WERI-Rb-1 (cell line): ENCODE measurements around the gene GABBR1.

ENCODE experiments used
- DNase-seq: peaks from one replicate; pipeline ENCODE4 v3.0.0-alpha.2; 2020
- H3K27ac ChIP-seq: fragments of 250-450 bp; sonication (Bioruptor Pico); 2 replicates; pipeline ENCODE4 v1.5.1; 2020; ENCODE audit warnings: mild to moderate bottlenecking, moderate library complexity
- H3K27me3 ChIP-seq: fragments of 250-450 bp; sonication (Bioruptor Pico); 2 replicates; pipeline ENCODE4 v1.5.1; 2021; ENCODE audit warnings: mild to moderate bottlenecking, low read depth, moderate library complexity; ENCODE audit not compliant: insufficient read depth, severe bottlenecking
- H3K36me3 ChIP-seq: fragments of 250-450 bp; sonication (Bioruptor Pico); 2 replicates; pipeline ENCODE4 v1.5.1; 2020; ENCODE audit warnings: mild to moderate bottlenecking, moderate library complexity
- H3K4me3 ChIP-seq: 2 replicates; pipeline ENCODE4 v1.5.1; 2011; ENCODE audit warnings: low read depth, mild to moderate bottlenecking, control low read depth, low read length
- H3K9me3 ChIP-seq: fragments of 250-450 bp; sonication (Bioruptor Pico); 2 replicates; pipeline ENCODE4 v1.5.1; 2021; ENCODE audit warnings: mild to moderate bottlenecking, moderate library complexity; ENCODE audit not compliant: severe bottlenecking
- TF ChIP-seq, protein P1 (sequence below): IDR thresholded peaks from 2 replicates; pipeline ENCODE4 v1.5.1; 2011; ENCODE audit warnings: low read depth, mild to moderate bottlenecking, control low read depth, inconsistent platforms, low read length

GABBR1 gene

DNA sequence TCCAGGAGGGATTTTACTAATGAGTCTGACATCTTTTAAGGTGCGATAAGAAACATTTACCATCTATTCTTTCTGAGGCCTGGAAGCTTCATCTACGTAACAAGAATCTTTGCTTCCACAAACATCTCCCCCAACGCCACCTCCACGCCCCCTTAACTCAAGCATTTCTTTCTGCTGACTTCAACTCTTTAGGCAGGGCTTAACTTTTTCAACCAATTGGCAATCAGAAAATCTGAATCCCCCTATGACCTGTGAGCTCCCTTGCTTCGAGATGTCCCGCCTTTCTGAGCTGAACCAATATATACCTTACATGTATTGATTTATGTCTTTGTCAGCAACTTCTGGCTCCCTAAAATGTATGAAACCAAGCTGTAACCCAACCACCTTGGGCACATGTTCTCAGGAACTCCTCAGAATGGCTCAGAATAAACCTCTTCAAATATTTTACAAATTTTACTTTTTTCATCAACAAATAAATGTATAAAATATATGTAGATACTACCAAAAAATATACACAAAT, 36.5 kb downstream of the GABBR1 start:
- TF ChIP-seq, protein P1, sequence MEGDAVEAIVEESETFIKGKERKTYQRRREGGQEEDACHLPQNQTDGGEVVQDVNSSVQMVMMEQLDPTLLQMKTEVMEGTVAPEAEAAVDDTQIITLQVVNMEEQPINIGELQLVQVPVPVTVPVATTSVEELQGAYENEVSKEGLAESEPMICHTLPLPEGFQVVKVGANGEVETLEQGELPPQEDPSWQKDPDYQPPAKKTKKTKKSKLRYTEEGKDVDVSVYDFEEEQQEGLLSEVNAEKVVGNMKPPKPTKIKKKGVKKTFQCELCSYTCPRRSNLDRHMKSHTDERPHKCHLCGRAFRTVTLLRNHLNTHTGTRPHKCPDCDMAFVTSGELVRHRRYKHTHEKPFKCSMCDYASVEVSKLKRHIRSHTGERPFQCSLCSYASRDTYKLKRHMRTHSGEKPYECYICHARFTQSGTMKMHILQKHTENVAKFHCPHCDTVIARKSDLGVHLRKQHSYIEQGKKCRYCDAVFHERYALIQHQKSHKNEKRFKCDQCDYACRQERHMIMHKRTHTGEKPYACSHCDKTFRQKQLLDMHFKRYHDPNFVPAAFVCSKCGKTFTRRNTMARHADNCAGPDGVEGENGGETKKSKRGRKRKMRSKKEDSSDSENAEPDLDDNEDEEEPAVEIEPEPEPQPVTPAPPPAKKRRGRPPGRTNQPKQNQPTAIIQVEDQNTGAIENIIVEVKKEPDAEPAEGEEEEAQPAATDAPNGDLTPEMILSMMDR, result no peak
- peaks cover 6% of the 10 kb centered on the region for H3K36me3 ChIP-seq
- no peak overlapping the region for H3K4me3 ChIP-seq
- no peaks in the 10 kb centered on the region for H3K9me3 ChIP-seq
- no peak for DNase-seq
- no peak overlapping the region for H3K27ac ChIP-seq
- H3K27me3 ChIP-seq, result no peaks in the 10 kb centered on the region

DNA sequence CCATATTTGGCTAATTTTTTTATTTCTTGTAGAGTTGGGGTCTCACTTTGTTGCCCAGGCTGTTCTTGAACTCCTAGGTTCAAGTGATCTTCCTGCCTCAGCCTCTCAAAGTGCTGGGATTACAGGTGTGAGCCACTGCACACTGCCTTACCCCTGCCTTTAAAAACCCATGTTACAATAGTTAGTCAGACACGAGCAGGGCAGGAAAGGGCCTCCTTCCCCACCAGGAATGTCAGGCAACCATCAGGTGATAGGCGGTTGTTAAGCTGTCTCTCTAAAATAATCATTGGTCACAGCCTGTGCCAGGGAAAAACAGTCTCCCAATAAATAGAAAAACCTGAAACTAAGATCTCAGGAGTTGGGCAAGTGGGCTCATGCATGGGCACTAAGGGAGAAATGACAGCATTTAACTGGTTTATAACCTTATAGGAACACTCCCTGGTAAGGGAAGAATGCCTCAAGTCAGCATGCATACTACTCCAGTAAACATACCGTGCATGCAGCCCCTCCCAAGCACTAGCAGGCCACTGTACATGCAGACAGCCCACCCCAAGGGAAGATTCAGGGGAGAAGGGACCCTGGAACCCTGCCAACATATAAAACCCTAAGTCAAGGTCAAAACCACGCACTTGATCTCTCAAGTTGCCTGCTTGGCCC, 39.7 kb downstream of the GABBR1 start:
- H3K4me3 ChIP-seq, result no peak overlapping the region
- TF ChIP-seq, protein P1, result no peak
- no peak for DNase-seq

DNA sequence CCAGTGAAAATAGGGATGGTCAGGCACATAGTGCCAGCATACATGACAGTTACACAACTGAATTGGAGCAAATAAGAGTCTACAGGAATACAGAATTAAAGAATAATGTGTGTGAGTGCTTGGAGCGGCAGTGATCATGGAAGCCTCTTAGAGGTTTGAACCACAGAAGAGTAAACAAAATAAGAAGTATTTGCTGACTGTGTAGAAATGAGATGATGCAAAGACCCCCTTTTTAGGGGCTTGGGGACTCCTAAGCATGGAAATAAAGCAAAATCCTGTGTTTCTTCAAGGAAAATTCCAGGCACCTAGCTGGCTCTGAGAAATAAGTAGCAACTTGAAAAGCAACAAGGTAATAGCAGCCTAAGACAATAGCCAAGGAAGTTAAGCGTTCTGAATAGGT, 41.3 kb downstream of the GABBR1 start:
- Histone ChIP-seq H3K36me3 (no peaks in the 10 kb centered on the region), H3K27me3 (no peaks in the 10 kb centered on the region), H3K4me3 (no peak overlapping the region), H3K9me3 (no peaks in the 10 kb centered on the region), H3K27ac (no peak overlapping the region)
- DNase-seq, result no peak
- TF ChIP-seq, protein P1, result no peak

More for the DNA sequence above, 39.7 kb downstream of the GABBR1 start:
- Histone ChIP-seq H3K36me3 (no peaks in the 10 kb centered on the region), H3K9me3 (no peaks in the 10 kb centered on the region), H3K27me3 (no peaks in the 10 kb centered on the region), H3K27ac (no peak overlapping the region)

DNA sequence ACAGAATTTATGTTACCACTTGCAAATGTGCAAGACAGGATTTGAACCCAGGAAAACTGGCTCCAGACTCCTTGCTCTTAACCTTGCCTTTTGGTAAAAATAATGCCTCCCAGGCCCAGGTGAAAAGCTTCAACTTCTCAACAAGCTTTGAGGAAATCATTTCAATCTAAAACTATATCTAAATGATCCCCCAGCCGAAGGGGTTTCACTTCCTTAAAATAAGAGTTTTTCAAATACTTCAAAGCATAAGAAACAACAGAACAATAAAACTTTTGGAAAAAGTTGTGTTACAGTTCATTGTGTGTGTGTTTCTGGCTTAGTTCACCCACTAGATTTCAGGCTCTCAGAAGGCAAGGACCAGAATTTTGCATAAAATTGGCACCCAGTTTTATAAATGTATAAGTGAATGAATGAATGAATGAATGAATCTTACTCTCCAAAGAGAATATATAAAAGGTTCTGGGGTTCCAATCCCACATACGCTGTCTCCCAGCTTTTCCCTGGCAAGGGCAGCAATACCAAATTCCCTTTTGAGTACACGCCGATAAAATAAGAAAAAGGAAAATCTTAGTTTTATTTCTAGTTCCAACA, 42.7 kb downstream of the GABBR1 start:
- DNase-seq, result no peak
- no peak overlapping the region for H3K27ac ChIP-seq
- H3K36me3 ChIP-seq, result no peaks in the 10 kb centered on the region
- H3K4me3 ChIP-seq, result no peak overlapping the region
- no peaks in the 10 kb centered on the region for H3K9me3 ChIP-seq
- TF ChIP-seq, protein P1, result no peak
- H3K27me3 ChIP-seq, result no peaks in the 10 kb centered on the region

DNA sequence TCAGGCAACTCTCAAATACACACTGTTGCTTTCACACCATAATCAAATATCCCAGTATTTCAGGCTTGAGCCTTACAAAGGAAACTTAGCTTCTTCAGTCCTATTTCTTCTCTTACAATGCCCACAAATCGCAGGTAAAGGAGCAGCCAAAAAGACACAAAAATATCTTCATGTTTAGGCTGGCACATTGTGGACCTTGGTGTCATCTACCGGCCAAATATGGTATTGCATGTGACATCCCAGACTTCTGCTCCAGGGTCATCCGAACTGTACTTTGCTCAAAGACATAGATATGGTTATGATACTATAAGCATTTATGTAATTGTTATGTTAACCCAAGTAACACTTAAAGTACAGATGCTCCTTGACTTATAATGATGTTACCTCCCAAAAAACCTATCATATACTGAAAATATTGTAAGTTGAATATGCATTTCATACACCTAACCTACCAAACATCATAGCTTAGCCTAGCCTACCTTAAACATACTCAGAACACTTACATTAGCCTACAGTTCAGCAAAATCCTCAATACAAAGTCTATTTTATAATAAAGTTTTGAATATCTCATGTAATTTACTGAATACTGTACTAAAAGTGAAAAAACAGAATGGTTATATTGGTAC, 43.4 kb downstream of the GABBR1 start:
- H3K27ac ChIP-seq, result no peak overlapping the region
- no peak overlapping the region for H3K4me3 ChIP-seq
- H3K36me3 ChIP-seq, result no peaks in the 10 kb centered on the region
- H3K9me3 ChIP-seq, result no peaks in the 10 kb centered on the region
- TF ChIP-seq, protein P1, result peak; percentile 95
- peak; percentile 56 for DNase-seq
- peaks cover 2% of the 10 kb centered on the region for H3K27me3 ChIP-seq
